Tibial nerve (tissue), 3 donors: ENCODE results near the gene LSS.

Source experiments
- CTCF ChIP-seq, 5 experiments: fragments of 200-600 bp in 3 of 5; fragments of 450-650 bp in 2 of 5; sonication (generic) in 3 of 5; IDR thresholded peaks; one replicate each; pipeline ENCODE4 v1.5.1; 2016 to 2019; ENCODE audit warnings: antibody characterized with exemption in 5 of 5, mild to moderate bottlenecking in 3 of 5, moderate library complexity in 2 of 5
- POLR2A ChIP-seq, 2 donors: fragments of 450-650 bp; IDR thresholded peaks; one replicate each; pipeline ENCODE4 v1.6.1; 2017; ENCODE audit warnings: antibody characterized with exemption in 2 of 2, mild to moderate bottlenecking in 2 of 2, moderate library complexity in 2 of 2

GRCh38 chr21:46264046-46264689 is 35.6 kb upstream of the LSS start:
- TF ChIP-seq POLR2A (IDR thresholded peaks at IDR 0.05) (no peak), CTCF (IDR thresholded peaks at IDR 0.05) (no peak)
